WTC11 (cell line): ENCODE data around the gene CCDC138.

ENCODE experiments used
- ESRRA ChIP-seq: sonication (generic); formaldehyde crosslinking; IDR thresholded peaks from 2 replicates; pipeline ENCODE4 v1.8.1; 2022; ENCODE audit warnings: mild to moderate bottlenecking, missing genetic modification reagents, borderline replicate concordance
- MXD4 ChIP-seq: fragments of 250-450 bp; sonication (Bioruptor Pico); IDR thresholded peaks from 2 replicates; pipeline ENCODE4 v1.8.0; 2021; ENCODE audit warnings: mild to moderate bottlenecking, moderate library complexity, borderline replicate concordance
- ZNF423 ChIP-seq: fragments of 250-450 bp; sonication (Bioruptor Pico); IDR thresholded peaks from 2 replicates; pipeline ENCODE4 v2.1.2; 2022; ENCODE audit warnings: mild to moderate bottlenecking, moderate library complexity
- TF ChIP-seq, protein P1 (sequence below): fragments of 200-600 bp; IDR thresholded peaks from 2 replicates; pipeline ENCODE4 v1.8.0; 2022; ENCODE audit warnings: antibody characterized with exemption

DNA sequence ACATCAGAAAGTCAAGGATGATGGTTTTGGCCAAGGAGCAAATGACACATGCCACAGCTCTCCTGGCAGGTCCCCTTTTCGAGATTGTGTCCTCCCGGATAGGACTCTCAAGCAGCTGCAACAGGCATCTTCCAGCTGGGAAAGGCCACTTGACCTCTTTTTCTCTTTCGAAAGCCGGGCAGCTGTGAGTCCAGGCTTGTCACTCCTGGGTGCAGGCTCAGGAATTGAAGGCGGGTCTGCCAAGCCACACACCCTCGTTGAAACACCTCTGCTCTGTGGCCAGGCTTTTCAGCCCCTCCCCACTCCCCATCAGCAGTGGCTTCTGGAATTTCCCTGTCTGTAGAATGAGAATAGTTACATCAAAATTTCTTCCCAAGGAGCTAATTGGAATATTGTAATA lies 98.0 kb downstream of the CCDC138 start:
- no peak for TF ChIP-seq MXD4
- no peak for TF ChIP-seq ZNF423 (CRISPR knock-in tag)
- TF ChIP-seq ESRRA: no peak
- TF ChIP-seq, protein P1, sequence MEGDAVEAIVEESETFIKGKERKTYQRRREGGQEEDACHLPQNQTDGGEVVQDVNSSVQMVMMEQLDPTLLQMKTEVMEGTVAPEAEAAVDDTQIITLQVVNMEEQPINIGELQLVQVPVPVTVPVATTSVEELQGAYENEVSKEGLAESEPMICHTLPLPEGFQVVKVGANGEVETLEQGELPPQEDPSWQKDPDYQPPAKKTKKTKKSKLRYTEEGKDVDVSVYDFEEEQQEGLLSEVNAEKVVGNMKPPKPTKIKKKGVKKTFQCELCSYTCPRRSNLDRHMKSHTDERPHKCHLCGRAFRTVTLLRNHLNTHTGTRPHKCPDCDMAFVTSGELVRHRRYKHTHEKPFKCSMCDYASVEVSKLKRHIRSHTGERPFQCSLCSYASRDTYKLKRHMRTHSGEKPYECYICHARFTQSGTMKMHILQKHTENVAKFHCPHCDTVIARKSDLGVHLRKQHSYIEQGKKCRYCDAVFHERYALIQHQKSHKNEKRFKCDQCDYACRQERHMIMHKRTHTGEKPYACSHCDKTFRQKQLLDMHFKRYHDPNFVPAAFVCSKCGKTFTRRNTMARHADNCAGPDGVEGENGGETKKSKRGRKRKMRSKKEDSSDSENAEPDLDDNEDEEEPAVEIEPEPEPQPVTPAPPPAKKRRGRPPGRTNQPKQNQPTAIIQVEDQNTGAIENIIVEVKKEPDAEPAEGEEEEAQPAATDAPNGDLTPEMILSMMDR: no peak
